Stimulated activated CD4-positive, alpha-beta T cell treated with anti-CD3 and anti-CD28 coated beads, Interleukin-4, amount 100 ng/mL, for 1 hour (primary cell): Measurements from ENCODE around the gene VRTN.
"Not testable (repeated sequence)": the region's sequence is repeated elsewhere in the genome, so short reads cannot be mapped to it uniquely, and the experiment has no call there.

Experiments
- DNase-seq: peaks from one replicate; pipeline ENCODE4 v3.0.0-alpha.2; 2020

The VRTN gene, protein sequence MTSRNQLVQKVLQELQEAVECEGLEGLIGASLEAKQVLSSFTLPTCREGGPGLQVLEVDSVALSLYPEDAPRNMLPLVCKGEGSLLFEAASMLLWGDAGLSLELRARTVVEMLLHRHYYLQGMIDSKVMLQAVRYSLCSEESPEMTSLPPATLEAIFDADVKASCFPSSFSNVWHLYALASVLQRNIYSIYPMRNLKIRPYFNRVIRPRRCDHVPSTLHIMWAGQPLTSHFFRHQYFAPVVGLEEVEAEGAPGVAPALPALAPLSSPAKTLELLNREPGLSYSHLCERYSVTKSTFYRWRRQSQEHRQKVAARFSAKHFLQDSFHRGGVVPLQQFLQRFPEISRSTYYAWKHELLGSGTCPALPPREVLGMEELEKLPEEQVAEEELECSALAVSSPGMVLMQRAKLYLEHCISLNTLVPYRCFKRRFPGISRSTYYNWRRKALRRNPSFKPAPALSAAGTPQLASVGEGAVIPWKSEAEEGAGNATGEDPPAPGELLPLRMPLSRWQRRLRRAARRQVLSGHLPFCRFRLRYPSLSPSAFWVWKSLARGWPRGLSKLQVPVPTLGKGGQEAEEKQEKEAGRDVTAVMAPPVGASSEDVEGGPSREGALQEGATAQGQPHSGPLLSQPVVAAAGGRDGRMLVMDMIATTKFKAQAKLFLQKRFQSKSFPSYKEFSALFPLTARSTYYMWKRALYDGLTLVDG

DNA sequence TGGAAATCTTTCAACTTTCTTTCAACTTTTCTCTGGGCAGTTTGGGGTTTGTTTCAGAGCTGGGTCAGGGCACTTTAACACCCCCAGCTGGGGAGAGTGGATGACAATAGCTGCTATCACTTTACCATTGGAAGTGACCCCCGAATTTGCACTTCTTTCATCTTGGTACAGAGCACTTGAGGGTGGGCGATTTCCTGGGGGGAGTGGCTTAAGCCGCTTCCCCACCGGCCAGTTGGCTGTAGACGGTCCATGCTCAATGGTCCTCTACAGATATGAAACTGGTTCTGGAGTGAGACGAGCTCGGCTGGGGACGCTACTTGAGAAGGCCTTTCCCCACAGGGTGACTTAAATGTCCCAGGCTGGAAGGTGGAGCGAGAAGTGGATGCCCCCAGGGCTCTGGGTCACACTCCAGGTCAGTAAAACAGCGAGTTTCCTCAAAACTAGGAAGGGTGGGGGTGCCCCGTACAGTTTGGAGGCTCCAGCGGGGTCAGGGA lies at the start of gene VRTN:
VRTN (plus strand) TSS at position 231 of the 494 bp plus-strand sequence. CDS start 8,313 bp downstream, outside the sequence.
- DNase-seq: no peak

GRCh38 chr14:74299061-74299545 lies 49.2 kb upstream of the VRTN start:
- DNase-seq: no peak

DNA sequence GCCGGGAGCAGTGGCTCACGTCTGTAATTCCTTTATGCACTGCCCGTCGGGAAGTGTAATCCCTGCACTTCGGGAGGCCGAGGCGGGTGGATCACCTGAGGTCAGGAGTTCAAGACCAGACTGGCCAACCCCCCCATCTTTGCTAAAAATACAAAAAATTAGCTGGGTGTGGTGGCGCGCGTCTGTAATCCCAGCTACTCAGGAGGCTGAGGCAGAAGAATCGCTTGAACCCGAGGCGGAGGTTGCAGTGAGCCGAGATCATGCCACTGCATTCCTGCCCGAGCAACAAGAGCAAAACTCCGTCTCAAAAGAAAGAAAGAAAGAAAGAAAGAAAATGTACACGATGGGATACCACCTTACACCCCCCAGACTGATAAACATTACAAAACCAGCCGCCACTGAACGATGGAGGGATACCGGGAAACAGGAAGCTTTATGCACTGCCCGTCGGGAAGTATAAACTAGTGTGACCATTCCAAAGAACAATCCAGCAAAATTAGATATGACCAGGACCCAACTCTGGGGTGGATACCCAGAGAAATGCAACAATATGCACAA lies 46.6 kb upstream of the VRTN start:
- DNase-seq: no peak

- no peak for DNase-seq
Measured at GRCh38 chr14:74302152-74302628, 46.1 kb upstream of the VRTN start.

DNA sequence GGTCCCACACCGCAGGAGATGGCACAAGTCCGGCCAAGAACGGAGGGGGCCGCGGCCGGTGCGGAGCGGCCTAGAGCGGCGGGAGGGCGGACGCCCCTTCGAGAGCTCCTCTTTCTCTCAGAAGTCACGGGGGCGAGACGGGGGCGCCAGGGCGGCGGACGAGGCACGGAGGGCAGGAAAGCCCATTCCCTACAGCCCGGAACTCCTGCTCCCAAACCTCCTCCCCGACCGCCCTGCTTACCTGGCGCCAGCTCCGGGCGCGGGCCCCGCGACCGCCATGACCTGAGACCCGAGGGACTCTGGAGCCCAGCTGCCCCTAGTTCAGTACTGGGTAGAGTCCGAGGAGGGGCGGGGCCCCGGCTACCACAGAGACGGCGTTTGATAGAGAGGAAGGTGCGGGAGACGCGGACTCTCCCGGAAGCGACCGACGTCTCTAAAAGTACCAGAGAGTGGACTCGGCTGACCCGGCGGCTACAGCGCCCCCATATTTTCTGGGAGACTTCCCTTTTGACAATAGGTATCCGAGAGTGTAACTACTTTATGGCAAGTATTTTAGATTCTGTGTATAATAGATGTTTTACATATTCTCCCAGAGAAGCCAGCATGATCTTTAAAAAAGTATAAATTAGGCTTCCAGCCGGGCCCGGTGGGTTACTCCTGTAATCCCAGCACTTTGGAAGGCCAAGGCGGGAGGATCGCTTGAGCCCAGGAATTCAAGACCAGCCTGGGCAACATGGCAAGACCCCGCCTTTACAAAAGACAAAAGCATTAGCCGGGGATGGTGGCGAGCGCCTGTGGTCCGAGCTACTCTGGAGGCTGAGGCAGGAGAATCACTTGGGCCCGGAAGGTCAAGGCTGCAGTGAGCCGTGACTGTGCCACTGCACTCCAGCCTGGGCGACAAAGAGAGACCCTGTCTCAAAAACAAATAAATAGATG lies 45.4 kb upstream of the VRTN start, which contains the start of gene ABCD4:
ABCD4 (minus strand) TSS at position 301 of the 936 bp plus-strand sequence; CDS start at position 279, 22 bp downstream.
- peak; percentile 85 for DNase-seq

GRCh38 chr14:74308695-74309094 lies 39.6 kb upstream of the VRTN start:
- no peak for DNase-seq

- DNase-seq: no peak
Measured at GRCh38 chr14:74309125-74310022, 38.9 kb upstream of the VRTN start.

DNA sequence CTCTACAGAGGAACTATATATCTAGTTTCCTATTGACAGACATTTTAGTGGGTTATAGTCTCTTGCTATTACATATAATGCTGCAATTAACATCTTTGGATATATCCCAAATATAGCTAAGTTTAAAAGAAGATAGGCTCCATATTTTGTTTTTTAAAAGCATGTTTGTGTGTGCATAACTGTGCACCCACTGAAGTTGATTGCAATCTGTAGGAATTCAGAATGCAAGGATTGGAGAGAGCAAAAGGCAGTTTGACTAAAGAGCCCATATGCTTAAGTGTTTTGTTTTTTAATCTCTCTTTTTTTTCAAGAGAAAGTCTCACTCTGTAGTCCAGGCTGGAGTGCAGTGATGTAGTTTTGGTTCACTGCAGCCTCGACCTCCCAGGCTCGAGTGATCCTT lies 36.1 kb upstream of the VRTN start:
- no peak for DNase-seq

- no peak for DNase-seq
Measured at GRCh38 chr14:74313601-74314000, 34.7 kb upstream of the VRTN start.

DNA sequence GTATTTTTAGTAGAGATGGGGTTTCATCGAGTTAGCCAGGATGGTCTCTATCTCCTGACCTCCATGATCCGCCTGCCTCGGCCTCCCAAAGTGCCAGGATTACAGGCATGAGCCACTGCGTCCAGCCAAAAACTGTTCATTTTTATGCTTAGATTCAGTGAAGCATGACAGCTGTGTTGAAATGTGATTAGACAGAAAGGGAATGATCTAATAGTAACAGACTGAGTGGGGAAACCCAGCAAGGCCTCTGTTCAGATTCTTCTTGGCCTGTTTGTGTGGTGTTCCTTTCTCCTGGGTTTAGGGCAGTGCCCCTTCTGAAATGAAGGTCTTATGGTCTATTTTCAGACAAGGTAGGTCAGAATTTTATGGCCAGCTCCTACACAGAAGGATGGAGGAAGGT lies 33.7 kb upstream of the VRTN start:
- DNase-seq: no peak

GRCh38 chr14:74324931-74325361 lies 23.3 kb upstream of the VRTN start:
- no peak for DNase-seq

GRCh38 chr14:74325446-74325845 lies 22.8 kb upstream of the VRTN start:
- DNase-seq: no peak

DNA sequence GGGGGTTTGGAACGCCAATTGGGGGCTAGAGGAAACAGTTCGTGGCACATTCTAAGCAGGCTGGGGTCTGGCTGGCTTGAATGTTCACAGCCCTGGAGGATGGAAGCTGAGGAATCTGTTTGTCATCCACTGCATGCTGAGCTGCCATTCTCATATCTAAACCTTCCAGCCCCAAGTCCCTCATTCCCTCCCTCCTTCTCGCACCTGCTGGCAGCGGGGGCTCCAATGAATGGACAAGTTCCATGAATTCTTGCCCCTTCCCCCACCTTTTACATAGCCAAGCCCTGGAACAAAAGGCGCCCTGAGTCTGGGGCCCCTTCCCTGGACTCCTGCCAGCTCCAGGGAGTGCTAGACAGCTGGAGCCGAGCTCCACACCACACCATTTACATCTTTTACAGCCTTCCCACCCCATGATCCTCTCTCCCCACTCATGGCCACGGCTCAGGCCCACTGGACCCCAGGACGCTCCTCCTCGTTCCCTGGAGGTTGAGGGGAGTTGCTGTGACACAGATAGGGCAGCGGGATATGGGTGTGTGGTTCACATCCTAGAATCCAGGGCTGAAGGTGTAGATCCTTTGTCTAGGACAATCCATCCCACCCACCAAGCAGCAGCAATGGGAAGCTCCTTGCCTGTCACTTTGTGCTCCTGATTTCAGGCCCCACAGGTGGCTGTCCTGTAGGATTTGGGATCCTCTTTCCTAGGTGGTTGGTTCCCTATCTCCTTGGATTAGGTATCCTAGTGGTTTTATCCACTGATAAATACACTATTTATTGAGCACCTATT lies 21.7 kb upstream of the VRTN start:
- DNase-seq: no peak

DNA sequence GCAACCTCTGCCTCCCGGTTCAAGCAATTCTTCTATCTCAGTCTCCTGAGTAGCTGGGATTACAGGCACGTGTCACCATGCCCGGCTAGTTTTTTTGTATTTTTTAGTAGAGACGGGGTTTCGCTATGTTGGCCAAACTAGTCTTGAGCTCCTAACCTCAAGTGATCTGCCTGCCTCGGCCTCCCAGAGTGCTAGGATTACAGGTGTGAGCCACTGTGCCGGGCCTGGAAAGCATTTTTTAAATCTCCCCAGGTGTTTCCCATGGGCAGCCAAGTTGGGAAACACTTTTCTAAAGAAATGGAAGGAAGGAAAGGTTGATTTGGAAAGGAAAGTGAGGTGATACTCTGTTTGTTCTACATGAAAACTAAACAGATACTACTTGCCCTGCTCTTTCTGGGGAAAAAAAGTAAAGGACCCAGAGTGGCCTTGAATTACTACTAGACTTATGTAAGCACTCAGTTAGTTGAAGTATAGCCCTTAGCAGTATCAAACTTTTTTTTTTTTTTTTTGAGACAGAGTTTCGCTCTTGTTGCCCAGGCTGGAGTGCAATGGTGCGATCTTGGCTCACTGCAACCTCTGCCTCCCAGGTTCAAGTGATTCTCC lies 18.2 kb upstream of the VRTN start:
- DNase-seq: not testable (repeated sequence)

GRCh38 chr14:74333909-74334308 lies 14.4 kb upstream of the VRTN start:
- no peak for DNase-seq

GRCh38 chr14:74346341-74346740 lies 1.9 kb upstream of the VRTN start:
- no peak for DNase-seq

DNA sequence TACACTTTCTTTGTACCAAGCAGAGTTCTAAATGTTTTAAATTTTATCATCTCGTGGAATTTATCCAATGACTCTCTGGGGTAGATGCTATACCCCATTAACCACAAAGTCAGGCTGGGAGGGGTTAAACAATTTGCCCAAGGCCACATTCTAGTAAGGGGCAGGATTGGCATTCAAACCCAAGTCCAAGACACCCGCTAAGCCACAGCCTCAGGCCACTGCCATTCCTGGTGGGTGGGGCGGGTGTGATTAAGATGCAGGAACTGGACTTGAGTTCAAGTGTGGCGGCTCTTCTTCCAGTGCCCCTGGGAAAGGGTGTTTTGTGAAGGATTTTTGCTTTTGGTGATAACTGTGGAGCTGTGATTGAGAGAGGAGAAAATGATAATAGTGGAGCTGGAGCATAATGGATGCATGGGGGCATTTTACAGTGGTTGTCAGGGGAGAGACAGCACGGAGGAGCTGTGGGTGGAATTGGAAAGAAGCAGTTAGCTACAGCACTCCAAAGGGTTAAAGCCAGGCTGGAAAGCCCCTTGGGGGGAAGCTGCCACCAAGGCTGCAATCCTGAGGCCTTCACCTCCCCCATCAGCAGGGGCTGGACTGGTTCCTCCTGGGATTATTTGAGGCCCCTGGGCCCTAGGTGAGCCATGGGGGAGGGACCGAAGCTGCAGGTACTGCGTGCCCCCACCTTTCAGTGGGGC lies 1.0 kb upstream of the VRTN start:
- no peak for DNase-seq

DNA sequence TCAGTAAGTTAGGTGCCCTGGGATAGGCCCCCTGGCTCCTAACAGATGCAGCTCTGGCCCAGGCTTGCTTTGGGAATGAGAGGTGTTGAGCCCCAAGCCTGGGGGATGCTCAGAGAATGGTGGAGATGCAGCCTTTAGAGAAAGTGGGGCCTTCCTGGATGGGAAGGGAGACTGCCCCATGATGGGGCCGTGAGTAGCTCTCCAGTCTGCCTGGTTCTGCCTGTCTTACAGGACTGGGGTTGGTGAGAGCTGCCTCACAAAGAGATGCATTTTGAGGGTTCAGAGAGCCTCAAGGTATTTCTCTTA lies 523 bp upstream of the VRTN start:
- DNase-seq: no peak

DNA sequence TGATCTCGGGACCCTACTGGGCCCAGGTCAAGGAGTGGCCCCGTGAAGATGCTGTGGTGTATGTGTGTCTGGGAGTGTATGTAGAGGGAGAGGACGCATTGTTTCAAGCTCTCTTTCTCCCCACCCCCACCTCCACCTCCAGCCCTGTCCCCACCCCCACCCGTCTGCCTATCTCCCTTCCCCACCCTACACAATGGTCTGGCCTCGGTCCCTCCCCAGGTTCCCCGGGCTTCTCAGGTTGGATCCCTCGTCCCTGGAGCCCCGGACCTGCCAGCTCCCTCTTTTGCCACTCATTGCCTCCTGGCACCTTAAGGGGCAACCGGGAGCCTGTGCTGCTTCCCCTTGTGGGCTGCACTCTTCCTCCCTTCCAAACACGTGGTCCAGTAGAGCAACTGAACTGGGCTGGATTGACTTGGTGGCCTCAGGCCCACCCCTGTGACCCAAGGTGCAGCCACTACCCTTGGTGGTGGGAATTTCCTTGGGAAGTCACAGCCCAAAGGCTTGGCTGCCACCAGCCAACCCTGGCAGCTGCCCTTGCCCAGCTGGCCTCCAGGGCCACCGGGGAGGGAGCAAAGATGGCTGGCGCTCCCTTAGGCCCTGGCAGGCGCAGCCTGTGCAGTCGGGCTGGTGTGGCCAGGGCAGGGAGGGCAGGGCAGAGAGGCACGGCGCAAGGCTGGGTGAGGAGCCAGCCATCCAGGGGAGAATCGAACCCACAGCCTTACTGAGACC lies 628 bp downstream of the VRTN start:
- DNase-seq: no peak
